ENCODE data around the gene GABPA. TPM values are rescaled to one million over a fixed set of nuclear protein-coding genes. Genes with fewer than 3 reads are reported as not detected.
"Not testable (repeated sequence)": the region's sequence is repeated elsewhere in the genome, so short reads cannot be mapped to it uniquely, and the experiment has no call there.

GABPA gene
- total RNA-seq, 1 experiment from 2014 or later, result 21.0 TPM

- no peak for DNase-seq (ENCODE audit: low read depth)
Observed at GRCh38 chr21:25737421-25737820, 2.6 kb downstream of the GABPA start.

DNA sequence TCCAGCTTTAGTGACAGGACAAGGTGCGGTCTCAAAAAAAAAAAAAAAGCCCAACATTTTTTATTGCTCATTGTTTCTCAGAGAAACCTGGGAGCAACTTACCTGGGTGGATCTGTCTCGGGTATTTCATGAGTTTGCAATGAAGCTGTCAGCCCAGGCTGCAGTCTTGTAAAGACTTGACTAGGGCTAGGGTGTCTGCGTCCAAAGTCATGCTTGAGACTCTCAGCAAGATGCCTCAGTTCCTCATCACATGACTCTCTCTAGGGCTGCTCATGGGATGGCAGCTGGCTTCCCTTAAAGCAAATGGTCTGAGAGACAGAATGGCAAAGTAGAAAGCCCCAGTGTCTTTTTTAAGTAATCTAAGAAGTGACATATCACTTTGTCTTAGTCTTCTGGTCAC is 8.1 kb downstream of the GABPA start:
- DNase-seq (ENCODE audit: low read depth), result no peak

DNA sequence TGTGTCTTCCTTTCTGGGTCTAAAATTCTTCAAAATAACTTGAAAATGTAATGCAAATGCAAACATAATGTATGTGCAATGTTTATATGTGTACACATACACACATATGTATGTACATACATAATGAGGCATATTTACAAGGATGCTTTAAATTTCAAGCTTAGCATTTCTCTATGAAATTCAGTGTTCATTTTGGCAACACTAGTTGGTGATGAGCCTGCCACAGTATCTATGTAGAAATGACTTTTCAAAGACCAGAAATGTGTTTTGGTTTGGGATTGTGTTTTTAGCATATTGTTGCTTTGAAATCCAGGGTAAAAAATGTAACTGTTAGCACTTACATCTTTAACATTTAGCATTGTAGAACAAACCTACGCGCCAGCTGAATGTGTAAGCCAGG is 10.1 kb downstream of the GABPA start:
- DNase-seq (ENCODE audit: low read depth), result no peak

GRCh38 chr21:25750085-25750484 is 15.3 kb downstream of the GABPA start:
- DNase-seq (ENCODE audit: low read depth), result no peak

DNA sequence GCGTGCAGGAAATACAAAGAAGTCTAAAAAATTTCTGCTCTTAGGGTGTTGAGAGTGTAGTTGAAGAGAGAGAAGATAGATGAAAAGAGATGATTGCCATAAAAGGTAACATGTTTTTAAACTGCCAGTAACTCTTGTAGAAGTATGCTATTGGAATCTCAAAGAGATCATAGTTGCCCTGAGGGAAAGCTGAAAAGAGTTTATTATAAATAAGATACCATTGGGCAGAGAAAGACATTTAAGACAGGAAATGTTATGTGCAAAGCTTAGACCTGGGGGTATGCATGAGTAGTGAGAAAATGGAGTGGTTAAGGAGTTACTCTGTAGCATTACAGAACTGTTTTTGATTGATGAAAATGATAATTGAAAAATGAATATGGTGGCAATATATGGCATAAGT is 17.6 kb downstream of the GABPA start:
- no peak for DNase-seq (ENCODE audit: low read depth)

GRCh38 chr21:25756190-25756932 is 21.6 kb downstream of the GABPA start:
- DNase-seq (ENCODE audit: low read depth), result no peak

- no peak for DNase-seq (ENCODE audit: low read depth)
Observed at GRCh38 chr21:25757531-25757930, 22.8 kb downstream of the GABPA start.

DNA sequence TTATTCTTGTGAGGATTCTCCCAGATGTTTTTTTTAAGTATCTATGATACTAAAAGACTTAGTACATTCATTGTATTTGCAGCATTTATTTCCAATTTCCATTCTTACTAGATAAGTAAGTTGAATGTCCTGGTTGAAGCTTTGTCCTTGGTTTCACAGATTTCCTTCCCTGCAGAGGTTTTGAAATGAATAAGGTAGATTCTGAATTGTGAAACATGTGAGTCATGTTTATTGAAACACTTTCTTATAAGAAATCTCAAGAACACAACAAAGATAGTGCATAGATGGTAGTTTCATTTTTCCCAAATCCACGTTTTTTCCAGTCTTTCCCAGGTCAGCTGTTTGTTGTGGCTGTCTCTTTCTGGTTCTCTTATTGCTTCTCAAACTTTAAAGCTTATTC is 24.8 kb downstream of the GABPA start:
- no peak for DNase-seq (ENCODE audit: low read depth)

GRCh38 chr21:25760061-25760460 is 25.3 kb downstream of the GABPA start:
- DNase-seq (ENCODE audit: low read depth), result no peak

GRCh38 chr21:25760677-25761076 is 25.9 kb downstream of the GABPA start:
- DNase-seq (ENCODE audit: low read depth), result no peak

DNA sequence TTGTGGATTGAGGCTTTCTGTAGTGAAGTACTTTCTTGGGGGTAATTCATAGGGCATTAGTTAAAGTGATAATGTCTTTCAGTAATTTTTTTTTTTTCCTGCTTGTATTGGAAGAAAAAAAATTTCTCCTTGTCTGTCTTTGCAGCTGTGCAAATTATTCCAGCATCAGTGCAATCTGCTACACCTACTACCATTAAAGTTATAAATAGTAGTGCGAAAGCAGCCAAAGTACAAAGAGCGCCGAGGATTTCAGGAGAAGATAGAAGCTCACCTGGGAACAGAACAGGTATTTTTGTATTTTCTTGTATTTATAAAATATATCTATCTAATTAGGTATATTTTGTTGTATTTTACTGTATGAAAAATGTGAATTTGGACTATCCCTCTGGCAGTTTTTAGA is 29.3 kb downstream of the GABPA start:
- DNase-seq (ENCODE audit: low read depth), result no peak

- DNase-seq (ENCODE audit: low read depth), result no peak
Observed at GRCh38 chr21:25767921-25768320, 33.1 kb downstream of the GABPA start.

- no peak for DNase-seq (ENCODE audit: low read depth)
Observed at GRCh38 chr21:25772686-25773085, 37.9 kb downstream of the GABPA start.

- DNase-seq (ENCODE audit: low read depth), result no peak
Observed at GRCh38 chr21:25776440-25776839, 41.7 kb downstream of the GABPA start.

DNA sequence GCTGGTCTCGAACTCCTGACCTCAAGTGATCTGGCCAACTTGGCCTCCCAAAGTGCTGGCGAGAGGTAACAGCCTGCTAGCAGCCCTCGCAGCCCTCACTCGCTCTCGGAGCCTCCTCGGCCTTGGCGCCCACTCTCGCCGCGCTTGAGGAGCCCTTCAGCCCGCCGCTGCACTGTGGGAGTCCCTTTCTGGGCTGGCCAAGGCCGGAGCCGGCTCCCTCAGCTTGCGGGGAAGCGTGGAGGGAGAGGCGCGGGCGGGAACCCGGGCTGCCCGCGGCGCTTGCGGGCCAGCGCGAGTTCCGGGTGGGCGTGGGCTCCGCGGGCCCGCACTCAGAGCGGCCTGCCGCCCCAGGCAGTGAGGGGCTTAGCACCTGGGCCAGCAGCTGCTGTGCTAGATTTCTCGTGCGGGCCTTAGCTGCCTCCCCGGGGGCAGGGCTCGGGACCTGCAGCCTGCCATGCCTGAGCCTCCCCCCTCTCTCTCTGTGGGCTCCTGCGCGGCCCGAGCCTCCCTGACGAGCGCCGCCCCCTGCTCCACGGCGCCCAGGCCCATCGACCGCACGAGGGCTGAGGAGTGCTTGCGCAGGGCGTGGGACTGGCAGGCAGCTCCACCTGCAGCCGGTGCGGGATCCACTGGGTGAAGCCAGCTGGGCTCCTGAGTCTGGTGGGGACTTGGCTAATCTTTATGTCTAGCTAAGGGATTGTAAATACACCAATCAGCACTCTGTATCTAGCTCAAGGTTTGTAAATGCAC is 43.5 kb downstream of the GABPA start:
- DNase-seq (ENCODE audit: low read depth), result not testable (repeated sequence)

- no peak for DNase-seq (ENCODE audit: low read depth)
Observed at GRCh38 chr21:25788677-25789076, 53.9 kb downstream of the GABPA start.

DNA sequence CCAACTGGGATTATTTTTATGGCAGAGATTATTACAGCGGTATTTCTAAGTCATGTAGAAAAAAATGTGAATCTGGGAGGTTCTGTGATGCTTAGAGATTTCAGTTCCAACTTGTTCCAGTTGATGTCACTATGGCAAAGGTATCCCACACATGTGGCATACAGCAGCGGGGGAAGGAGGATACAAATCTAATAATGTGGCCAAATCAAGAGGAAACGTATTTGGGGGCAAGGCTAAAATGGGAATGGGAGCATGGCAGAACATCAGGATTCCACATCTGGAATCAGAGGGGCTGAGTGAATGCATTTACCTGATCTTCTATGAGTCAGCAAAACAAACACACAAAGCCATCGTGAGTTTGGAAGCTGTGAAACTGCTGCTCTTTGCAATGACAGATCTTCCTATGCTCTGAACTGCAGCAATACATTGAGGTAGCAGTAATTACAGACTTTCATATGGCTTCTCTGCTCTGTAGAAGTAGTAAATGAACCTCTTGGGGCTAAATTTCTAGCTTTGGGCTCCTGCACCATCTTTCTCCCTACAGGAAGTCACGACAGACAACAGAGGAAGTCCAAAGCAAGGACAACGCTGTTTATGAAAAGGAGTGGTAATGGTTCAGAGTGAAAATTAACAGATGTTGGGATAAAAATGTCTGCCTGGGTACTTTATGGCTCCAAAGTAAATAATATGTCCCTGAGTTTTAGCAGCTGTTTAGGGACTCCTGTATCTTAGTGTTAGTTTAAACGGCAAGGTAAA is 55.5 kb downstream of the GABPA start:
- DNase-seq (ENCODE audit: low read depth), result peak; percentile 11

DNA sequence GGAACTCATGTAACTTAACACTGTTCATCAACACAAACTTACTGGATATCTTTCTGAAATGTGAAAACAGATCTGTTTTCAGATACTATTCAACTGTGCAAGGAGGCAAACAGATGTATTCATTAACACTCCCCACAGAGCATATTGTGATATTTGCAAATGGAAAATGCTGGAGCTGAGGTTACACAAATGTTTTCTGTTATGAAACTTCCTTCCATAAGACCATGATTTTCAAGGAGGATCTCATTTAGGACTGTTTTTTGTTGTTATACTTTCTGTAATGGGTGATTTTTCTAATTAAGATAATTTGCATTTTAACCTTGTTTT is 56.1 kb downstream of the GABPA start:
- DNase-seq (ENCODE audit: low read depth), result no peak

- DNase-seq (ENCODE audit: low read depth), result no peak
Observed at GRCh38 chr21:25791319-25791718, 56.5 kb downstream of the GABPA start.

DNA sequence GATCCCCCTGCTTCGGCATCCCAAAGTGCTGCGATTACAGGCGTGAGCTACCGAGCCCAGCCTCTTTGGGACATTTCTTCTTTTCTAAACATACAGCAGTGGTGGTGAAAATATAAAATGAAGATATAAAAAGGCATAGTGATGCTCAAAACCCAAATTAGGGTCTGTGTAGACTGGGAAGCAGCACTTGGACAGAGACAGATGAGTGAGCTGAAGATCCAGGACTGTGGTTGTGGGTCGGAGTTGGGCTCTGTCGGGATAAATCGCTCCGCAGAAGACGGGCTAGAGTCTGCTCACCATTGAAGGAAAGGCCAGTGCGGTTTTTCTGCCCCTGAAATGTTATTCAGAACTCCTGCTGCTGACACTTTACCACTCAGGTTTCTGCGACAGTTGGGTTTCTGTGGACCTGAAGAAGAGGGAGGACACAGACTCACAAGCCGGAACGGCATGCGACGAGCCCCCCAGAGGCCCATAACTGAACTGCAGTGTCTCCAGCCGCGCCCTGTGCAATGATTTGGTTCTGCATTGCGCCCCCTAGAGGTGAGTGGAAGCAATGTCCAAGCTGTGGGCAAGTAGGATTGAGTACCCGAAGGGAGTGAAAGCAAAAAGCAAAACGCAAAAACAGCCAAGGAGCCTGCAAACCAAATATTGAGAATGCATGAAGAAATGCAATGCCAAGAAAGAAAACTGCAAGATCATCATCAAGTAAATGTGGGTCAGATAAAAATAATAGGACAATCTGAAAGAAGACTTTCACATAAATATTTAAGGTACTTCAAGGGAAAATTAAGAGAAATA is 66.6 kb downstream of the GABPA start:
- DNase-seq (ENCODE audit: low read depth), result peak; percentile 89

DNA sequence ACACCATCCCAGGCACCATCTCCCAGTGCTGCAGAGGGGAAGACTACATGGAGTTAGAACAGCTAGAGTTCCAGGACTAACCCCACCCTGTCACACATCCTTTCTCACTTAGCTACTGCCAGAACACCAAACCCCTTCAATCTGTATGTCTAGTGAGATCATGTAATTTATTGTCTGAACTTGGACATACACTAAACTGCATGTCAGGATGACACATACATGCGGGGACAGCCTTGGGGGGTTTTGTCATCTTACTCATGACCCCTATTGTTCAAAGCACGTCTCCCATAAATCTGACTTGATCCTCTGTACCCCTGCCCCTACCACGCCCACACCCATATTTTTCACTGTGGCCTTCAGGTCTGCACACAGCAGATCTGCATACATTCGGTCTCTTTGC is 71.3 kb downstream of the GABPA start:
- DNase-seq (ENCODE audit: low read depth), result peak; percentile 18

DNA sequence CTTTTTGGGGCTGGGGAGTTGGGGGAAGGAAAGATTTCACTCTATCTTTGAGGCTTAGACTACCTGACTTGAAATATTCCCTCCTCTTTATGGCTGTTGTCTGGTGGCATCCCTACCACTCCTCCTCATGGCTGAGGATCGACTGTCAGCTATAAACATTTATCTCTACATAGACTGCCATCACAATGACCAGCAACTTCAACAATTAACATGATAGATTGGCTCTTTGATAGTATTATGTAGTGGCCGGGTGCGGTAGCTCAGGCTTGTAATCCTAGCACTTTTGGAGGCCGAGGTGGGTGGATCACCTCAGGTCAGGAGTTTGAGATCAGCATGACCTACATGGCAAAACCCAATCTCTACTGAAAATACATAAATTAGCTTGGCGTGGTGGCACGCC is 72.4 kb downstream of the GABPA start:
- DNase-seq (ENCODE audit: low read depth), result no peak

Data from Daoy (cell line).